Smooth muscle cell of the pulmonary artery (primary cell): ENCODE results near the gene FBN2. TPM values are rescaled to one million over a fixed set of nuclear protein-coding genes. Genes with fewer than 3 reads are reported as not detected.

ENCODE experiments used
- total RNA-seq: library from RNA; depleted of rRNA; stranded (reverse); fragments of >200 nt; gene quantifications from 2 replicates; pipeline ENCODE4 v1.2.3, GENCODE V29; 2014

FBN2 gene
- total RNA-seq = 59.1 and 146 TPM in 2 replicates

GRCh38 chr5:128538000-128538249, at the start of gene FBN2:
Gene FBN2, minus strand, starts transcription at chr5:128538245. Its CDS starts 642 bp downstream, at chr5:128537603.

